ENCODE data around the gene LRRFIP2.
"Not testable (repeated sequence)": the region's sequence is repeated elsewhere in the genome, so short reads cannot be mapped to it uniquely, and the experiment has no call there.

LRRFIP2 gene

DNA sequence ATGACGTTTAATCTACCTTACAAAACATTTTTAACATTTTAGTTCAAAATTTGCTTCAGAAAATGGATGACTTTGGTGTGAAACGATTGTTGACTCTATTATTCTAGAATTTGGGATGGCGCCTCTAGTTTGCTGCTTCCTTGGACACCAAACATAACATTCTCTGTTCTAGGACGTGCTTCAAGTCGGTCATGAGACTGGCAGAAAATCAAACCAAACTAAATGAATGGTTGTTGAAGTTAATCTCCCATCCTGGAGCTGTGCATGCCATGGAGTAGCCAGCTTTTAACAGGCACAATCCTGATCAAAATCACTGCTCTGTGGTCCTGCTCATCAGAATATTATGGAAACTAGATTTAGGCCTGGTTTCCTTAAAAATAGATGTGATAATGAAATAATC lies 9.6 kb upstream of the LRRFIP2 start:
- no peak for DNase-seq

DNA sequence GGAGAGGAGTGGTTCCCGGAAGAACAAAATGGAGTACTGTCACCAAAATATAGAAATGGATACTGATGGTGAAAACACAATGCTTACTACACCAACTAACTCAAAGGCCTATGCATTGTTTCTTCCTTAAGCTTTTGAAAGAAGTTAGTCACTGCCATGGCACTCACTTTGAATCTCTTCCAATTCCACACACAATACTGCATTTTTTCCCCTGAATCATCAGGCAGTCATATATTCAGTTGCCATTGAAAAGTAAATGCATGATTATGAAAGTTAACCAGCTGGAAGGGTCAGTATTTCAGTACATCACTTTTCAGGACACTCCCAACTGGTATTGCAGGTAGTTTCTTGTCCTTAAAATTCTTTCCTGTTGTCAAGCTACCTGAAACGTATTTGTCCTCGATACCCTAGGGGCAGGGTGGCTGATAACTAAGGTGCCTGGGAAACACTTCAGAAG lies 9.0 kb upstream of the LRRFIP2 start:
- no peak for DNase-seq

- DNase-seq, result no peak
Measured at GRCh38 chr3:37182816-37183215, 8.4 kb upstream of the LRRFIP2 start.

- no peak for DNase-seq
Measured at GRCh38 chr3:37181756-37182155, 7.4 kb upstream of the LRRFIP2 start.

- no peak for DNase-seq
Measured at GRCh38 chr3:37179144-37179967, 5.0 kb upstream of the LRRFIP2 start.

DNA sequence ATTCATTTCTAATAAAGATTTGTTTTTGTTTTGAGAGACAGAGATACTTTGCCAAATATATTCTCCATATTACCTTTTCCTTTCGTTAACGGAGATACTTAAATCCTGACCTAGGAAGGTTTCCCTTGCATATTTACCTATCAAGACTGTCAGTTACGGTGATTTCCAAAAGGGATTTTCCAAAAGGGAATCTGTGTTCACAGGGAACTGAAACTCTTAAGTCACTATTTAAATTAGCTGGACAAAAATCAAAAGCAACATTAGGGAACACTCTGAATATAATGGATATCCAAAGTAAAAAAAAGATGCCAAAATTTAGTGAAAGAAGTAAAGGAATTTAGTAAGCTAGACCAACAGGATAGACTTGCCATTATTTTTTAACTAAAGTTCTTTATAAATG lies 576 bp downstream of the LRRFIP2 start:
- DNase-seq, result no peak

DNA sequence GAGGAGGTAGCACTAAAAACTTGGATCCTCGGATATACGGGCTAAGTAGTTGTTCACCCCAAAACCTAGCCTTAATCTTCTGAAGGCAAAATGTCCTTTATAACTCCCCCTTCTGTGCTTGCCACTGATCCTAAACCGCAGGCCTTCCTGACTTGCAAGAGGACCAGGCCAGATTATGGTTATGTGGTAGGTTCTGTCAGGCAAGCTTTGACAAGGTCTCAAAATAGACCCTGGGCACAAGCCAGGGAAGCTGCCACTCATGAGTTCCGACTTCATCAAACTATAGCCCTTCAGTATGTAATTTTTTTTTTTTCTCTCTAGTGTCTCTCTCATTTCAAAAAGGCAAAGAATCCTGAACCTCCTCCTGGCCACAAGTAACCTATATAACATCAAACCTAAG lies 3.2 kb downstream of the LRRFIP2 start:
- no peak for DNase-seq

- no peak for DNase-seq
Measured at GRCh38 chr3:37170513-37170912, 3.9 kb downstream of the LRRFIP2 start.

DNA sequence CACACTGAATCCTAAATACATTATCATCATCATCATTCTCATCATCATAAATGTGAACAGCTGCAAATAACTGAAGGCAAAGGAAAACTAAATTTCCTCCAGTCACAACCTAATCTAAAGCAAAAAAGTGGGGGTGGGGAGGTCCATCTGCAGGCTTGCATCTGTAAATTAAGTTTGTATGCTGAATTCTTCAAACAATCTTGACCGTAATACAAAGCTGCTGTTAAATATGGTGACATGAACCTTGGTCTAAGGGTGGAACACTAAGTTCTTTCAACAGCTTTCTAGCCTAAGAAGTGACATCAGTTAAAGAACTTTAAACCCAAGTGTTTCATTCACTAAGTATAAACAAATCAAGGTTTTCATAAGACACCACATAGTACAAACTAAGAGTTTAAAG lies 4.3 kb downstream of the LRRFIP2 start:
- DNase-seq, result no peak

GRCh38 chr3:37168896-37169295 lies 5.5 kb downstream of the LRRFIP2 start:
- DNase-seq, result no peak

DNA sequence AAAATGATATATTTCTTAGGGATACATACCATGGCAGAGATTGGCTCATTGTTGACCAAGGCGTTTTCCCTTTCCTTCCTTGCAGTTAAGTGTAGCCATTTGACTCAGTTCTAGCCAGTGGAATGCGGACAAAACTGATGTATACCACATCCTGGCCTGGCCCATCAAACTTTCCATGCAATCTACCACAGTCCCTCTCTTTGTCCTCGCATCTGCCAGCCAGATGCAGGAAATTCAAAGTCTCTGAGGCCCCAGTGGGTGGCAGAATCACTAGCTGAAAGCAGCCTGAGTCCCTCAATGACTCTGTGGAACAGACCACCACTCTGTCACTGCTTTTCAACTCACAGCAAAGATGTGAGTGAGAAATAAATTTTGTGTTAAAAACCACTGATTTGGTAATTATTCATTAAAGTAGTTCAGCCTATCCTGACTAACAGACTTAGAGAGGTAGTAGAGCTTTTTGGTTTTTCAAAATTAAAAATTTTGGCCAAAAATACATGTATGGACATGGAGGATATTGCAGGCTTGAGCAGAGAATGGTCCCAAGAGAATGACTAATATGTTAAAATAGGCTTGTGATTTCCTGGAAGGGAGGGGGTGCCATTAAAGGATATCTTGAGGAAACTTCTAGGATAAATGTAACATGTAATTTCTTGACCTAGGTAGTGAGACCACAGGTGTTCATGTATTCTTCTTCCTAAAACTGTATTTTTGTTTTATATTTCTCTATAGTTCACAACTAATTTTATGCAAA lies 10.9 kb downstream of the LRRFIP2 start:
- DNase-seq, result no peak

DNA sequence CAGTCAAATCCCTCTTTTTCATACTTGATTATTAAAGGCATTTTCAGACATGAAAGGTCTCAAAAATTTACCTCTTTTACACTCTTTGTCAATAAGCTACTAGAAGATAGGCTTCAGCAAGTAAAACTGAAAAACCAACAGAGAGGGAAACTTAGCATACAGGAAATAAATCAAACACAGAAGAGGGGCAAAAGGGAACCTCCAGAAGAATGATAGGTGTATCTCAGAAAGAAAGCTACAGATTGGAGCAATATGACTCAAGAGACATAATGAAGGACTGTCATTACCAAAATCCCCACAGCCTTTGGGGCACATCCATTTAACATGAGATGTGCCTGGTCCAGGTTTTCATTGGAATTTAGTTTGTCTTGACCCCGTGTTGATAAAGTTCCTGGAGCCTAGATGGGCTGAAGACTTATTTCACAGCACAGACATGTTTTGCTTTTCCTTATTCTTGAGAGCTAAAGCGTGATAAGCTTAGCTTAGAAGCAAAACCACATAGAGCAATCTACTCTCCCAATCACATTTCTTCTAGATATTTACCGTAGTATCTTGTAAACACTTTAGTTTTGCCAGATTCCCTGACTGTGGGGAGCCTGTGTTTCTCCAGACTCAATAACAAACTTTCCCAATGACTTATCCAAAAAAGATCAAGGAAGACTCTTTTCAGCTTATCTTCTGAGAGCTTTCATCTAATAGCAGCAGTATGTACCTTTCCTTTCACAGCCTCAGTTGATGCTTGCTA lies 11.7 kb downstream of the LRRFIP2 start:
- DNase-seq, result no peak

DNA sequence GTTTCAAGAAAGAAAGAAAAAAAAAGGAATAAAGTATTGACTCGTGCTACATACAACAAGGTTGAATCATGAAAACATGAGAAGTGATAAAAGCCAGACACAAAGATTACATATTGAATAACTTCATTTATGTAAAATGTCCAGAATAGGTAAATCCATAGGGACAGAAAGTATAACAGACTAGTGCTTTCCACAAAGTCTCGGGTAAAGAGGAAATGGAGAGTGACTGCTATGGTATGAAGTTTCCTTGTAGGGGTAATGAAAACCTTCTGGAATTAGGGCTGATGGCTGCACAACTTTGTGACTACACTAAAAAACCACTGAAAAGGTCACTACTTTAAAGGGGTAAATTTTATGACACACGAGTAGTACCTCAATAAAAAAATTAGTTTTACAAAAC lies 13.0 kb downstream of the LRRFIP2 start:
- DNase-seq, result no peak

DNA sequence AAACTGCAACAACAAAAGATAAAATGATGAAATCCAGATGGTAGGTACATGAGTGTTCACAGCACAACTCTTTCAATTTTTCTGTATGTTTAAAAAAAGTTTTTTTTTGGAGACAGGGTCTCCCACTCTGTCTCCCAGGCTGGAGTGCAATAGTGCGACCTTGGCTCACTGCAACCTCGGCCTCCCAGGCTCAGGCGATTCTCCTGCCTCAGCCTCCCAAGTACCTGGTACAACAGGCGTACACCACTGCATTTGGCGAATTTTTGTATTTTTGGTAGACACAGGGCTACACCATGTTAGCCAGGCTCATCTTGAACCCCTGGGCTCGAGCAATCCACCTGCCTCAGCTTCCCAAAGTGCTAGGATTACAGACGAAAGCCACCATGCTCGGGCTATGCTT lies 18.6 kb downstream of the LRRFIP2 start:
- no peak for DNase-seq

DNA sequence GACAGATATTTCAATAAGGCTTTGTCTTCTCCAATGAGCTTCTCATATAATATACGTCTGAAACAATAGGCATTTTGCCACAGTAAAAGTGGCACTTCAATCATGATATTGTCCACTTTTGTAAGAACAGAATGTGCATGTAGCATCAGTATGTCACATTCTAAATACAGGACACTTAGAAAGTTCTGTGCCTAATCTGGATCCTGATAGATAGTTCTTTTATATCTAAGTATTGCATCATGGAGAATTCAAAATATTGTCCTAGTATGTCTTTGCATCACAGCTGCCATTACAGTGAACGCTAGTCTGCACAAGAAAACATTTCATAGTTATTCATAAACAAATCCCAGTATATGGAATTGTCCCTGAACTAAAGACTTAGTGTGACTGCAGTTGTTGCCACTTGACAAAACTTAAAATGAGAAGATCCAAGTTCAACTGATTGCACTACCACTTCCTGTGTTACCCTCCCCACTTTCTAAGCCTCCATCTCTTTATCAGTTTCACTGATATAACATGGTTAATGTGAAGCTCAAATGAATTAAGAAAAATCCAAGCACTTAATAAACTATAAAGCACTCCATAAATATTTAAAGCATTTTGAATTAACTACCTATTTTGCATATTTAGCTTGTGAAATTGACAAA lies 19.6 kb downstream of the LRRFIP2 start:
- DNase-seq, result no peak

- DNase-seq, result no peak
Measured at GRCh38 chr3:37150621-37151020, 23.8 kb downstream of the LRRFIP2 start.

DNA sequence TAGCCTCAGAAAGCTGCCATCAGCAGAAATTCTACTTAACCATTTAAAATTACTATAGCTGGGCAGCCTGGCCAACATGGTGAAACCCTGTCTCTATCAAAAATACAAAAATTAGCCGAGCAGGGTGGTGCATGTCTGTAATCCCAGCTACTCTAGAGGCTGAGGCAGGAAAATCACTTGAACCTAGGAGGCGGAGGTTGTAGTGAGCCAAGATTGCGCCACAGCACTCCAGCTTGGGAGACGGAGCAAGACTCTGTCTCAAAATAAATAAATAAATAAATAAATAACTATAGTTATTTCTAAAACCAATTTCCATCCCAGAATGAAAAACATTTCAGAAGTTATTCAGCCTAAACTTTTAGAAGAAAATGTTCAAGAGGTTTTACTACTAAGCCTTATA lies 25.1 kb downstream of the LRRFIP2 start:
- no peak for DNase-seq

DNA sequence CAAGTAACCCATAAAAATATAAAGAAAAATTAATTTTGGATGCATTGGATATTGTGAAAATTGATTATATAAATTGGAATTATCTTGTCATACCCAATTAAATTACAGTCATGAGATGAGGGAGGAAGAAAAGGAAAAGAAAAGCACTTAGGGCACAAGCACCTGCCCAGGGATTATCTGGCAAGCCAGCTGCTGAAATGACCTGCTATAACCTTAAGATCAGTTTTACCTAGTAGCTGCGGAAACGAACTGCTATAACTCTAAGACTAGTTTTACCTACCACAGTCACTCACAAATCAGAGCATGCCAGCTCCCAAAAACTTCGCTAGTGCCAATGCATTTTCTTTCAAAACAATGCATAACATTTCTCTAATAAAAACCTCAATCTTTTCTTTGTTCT lies 26.2 kb downstream of the LRRFIP2 start:
- no peak for DNase-seq

GRCh38 chr3:37147666-37148065 lies 26.7 kb downstream of the LRRFIP2 start:
- DNase-seq, result no peak

- DNase-seq, result not testable (repeated sequence)
Measured at GRCh38 chr3:37146927-37147326, 27.5 kb downstream of the LRRFIP2 start.

DNA sequence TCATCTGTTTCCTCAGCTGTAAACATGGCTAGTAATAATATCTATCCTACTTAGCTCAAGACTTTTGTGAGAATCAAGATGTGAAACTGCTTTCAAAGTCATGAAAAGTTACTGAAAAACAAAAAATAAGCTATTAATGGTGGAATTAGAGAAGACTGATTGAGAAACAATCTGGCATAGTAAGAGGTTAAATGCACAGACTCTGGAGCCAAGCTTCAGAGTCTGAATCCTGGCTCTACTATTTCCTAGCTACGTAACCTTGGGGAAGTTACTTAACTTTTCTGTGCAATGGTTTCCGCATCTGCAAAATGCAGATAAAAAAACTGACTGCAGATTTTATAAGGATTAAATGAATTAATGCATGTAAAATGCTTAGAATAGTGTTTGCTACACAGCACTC lies 28.8 kb downstream of the LRRFIP2 start:
- DNase-seq, result no peak

DNA sequence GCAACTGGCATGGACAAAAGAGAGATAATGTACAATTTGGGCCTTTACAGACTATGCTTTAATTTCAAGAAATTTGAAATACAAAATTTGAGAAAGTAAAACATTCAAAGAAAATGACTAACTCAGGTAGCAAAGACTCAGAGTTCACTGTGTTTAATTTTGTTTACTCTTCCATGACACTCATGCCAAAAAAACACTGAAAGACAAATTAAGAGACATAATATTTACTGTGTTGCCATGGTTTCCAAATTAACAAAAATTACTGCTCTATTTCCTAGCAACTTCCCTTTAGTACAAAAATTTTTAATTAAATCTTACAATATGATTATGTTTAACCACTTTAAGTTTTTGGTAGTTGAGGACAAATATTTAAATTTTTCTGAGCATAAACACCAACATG lies 29.6 kb downstream of the LRRFIP2 start:
- DNase-seq, result no peak

GRCh38 chr3:37143821-37144220 lies 30.6 kb downstream of the LRRFIP2 start:
- DNase-seq, result no peak
